Measurements from ENCODE around the gene GAREM1.

The GAREM1 gene

DNA sequence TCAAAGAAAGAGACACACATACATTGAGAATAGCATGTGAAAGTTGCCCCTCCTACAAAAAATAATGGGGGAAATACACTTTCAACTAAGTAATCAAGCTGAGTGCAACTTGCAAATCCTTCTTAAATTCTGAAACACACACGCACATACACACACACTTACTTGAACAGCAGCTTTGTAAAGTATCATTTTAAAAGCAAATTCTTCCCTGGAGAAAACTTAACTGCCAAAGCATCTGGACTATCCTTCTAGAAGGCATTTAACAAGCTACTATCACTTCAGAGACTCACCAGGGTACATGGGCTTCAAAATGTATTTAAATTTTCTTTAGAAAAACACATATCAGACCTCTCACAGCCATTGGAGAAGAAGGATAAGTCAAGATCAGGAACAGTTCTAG lies 15.3 kb downstream of the GAREM1 start:
- DNase-seq: no peak

DNA sequence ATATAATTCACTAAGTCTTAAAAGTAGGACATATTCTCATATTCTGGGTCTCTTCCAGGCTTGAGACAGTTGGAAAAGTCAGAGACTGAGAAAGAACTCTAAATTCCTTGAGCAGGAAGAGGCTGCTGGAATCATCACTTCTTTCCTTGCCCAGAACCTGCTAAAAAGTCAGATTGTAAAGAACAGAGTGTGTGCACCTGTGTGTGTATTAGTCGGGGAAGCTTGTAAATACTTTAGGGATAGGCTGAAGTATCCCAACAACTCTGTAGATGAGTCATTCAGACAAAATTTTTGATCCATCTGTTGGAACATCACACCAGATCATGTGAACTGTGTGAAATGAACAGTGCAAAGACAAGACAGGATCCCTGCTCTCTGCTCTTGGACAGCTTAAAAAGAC lies 16.1 kb downstream of the GAREM1 start:
- no peak for DNase-seq

DNA sequence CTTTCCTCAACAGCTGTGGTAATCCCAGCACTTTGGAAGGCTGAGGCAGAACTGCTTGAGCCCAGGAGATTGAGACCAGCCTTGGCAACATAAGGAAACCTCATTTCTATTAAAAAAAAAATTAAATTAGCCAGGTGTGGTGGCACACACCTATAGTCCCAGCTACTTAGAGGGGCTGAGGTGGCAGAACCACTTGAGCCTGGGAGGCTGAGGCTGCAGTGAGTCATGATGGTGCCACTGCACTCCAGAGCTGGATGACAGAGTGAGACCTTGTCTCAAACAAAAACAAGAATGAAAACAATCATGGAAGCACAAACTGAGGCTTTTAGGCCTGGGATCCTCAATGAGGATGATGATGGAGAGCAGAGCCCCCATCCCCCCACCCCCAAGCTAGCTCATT lies 19.8 kb downstream of the GAREM1 start:
- no peak for DNase-seq

- no peak for DNase-seq
These were observed 20.5 kb downstream of the GAREM1 start for GRCh38 chr18:32450026-32450691.

DNA sequence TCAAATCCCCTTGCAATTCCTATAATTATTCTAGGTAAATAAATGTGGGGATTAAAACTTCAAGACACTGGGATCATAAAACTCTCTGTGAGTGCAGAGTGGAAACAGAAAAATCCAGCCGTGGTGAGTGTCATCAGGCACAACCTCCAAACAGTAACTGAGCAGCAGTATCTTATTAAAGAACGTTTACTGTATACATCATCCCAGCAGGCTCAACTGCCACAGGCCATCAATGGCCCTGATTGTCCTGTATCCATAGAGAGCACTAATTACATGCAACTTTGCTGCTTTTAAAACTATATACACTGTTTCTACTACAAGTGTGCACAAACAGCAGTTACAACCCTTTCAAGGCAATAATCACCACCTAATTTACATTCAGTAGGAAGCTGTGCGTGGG lies 23.9 kb downstream of the GAREM1 start:
- no peak for DNase-seq

- no peak for DNase-seq
These were observed 24.8 kb downstream of the GAREM1 start for GRCh38 chr18:32445846-32446245.

GRCh38 chr18:32443706-32444215 lies 26.9 kb downstream of the GAREM1 start:
- DNase-seq: no peak

- no peak for DNase-seq
These were observed 27.5 kb downstream of the GAREM1 start for GRCh38 chr18:32443033-32443705.

DNA sequence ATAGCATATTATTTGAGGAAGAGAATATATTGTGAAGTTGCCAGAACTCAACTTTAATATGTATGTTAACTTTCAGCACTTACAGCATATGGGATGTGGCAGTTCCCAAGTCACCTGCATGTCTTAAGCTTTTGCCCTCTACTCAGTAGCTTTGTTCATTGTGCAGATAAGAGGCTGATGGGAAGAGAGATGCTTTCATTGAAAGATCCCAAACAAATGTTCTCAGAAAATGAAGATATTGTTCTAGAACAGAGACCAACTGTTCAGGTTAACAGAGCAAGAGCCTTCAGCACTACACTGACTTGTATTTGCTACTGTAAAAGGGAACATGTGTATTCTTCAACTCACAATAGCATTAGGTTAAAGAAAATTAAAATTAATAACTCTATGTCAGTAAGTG lies 28.1 kb downstream of the GAREM1 start:
- no peak for DNase-seq

GRCh38 chr18:32441533-32441932 lies 29.1 kb downstream of the GAREM1 start:
- DNase-seq: no peak

DNA sequence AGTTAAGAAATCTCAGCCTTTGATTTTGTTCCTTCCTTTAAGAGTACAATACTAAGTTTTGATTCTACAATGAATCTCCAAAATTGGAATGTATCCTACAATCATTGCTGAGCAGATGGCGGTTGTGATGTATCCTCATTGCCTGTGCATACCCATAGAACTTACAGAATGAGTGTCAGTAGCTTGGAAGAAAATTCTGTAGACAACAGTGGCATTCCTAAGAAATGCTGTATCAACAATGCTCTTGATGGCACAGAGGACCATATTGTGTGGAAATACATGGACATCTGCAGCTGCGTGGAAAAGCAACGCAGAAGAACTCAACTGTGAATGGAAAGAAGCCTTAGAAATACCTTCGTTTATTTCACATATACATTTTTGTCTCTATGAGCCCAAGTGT lies 30.2 kb downstream of the GAREM1 start:
- DNase-seq: no peak

DNA sequence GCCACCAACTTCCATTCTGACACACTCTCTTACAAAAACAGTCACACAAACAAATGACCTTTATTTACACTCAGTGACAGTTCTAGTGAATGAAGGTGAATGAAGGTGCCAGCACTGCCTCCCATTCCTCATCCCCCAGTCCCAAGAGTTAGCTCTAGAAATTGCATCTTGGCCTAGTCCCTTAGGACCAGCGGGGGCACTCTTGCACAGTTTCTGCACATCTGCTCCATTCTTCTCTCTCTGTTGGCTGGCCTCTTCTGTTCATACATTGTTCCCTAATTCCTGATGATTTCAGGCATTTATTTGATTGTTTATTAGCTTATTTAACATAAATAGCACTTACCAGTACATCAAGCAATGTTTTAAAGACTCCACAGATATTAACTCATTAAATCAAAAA lies 30.9 kb downstream of the GAREM1 start:
- DNase-seq: no peak

GRCh38 chr18:32439241-32439640 lies 31.4 kb downstream of the GAREM1 start:
- DNase-seq: no peak

DNA sequence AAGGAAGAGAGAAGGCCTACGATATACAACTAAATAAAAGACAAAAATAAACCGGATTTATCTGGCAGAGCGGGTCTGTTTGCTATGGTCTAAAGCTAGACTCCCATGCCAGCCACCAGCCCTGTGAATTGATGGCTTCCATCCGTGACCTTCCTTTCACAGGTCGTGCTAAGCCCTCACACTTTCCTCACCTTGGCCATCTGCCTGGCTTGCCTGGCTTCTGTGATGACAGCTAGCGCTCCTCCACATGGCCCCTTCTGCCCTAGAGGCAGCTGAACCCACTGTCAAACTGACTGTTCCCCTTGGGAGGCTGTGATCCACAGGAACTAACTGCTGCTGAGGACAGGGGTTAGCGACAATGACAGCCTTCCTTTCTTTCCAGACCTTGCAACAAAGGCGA lies 32.5 kb downstream of the GAREM1 start:
- no peak for DNase-seq

- no peak for DNase-seq
These were observed 33.4 kb downstream of the GAREM1 start for GRCh38 chr18:32437100-32437834.

DNA sequence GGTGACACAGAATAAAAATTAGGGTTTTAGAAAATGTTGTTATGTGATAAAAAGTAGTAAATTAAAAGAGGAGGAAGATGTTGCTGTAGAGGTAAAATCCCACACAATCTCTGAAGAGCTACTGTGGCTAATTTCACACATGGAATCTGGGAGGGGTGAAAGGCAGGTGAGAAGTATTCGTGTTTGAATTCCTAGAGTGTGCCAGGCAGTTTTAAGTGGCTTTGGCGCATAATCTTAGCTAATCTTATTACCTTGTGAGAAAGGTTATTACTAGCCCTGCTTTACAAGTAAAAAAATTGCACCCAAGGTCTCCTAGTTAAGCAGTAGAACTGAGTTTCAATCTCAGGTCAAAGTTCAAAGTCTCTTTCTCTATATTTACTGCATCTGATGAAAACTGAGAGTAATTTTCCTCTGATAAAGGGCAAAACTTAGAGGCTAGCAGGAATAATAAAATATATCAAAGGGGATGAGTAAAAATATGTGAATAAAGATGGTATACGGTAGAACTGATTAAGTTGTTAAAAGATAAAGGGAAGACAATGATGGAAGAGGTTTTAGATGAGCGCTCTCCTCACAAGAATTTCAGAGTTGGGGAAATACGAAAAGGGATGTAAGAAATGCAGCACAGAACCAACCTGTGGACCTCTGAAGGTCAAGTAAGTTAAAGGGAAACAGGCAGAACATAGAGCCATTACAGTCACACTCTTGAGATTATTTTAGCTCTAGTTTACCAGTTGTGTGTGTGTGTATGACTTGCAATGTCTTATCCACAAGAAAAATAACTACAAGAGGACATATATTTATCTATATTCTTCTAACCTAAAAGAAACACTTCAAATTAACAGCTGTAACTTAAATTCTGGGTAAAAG lies 34.8 kb downstream of the GAREM1 start:
- no peak for DNase-seq

- DNase-seq: no peak
These were observed 38.9 kb downstream of the GAREM1 start for GRCh38 chr18:32431753-32432152.

- no peak for DNase-seq
These were observed 41.3 kb downstream of the GAREM1 start for GRCh38 chr18:32429402-32429801.

- no peak for DNase-seq
These were observed 43.4 kb downstream of the GAREM1 start for GRCh38 chr18:32427084-32427900.

GRCh38 chr18:32425466-32425865 lies 45.2 kb downstream of the GAREM1 start:
- DNase-seq: no peak

GRCh38 chr18:32424696-32425095 lies 46.0 kb downstream of the GAREM1 start:
- DNase-seq: no peak
